Lung (tissue), 12 donors: ENCODE data around the gene NPAS3. TPM values are rescaled to one million over a fixed set of nuclear protein-coding genes. Genes with fewer than 3 reads are reported as not detected.

ENCODE experiments used
- ATAC-seq: fragments of 200-7000 bp; cut with Tn5 transposase; one replicate; pipeline ENCODE4 v1.9.1; 2020; ENCODE audit warnings: moderate number of reproducible peaks; ENCODE audit not compliant: insufficient read depth, low FRiP score
- DNase-seq, 3 donors: peaks; one replicate each; pipeline ENCODE4 v3.0.0-alpha.2; 2013 to 2017
- H3K27ac ChIP-seq, 2 donors: one replicate each; pipeline ENCODE4 v1.5.1; 2013; ENCODE audit warnings: mild to moderate bottlenecking in 2 of 2, moderate library complexity in 2 of 2, control low read depth in 1 of 2, inconsistent platforms in 1 of 2, low read depth in 1 of 2, low read length in 1 of 2
- H3K27me3 ChIP-seq, 3 donors: one replicate each; pipeline ENCODE4 v1.5.1; 2013; ENCODE audit warnings: low read length in 2 of 3; ENCODE audit not compliant: control insufficient read depth in 3 of 3, insufficient read depth in 3 of 3
- H3K36me3 ChIP-seq, 4 donors: one replicate each; pipeline ENCODE4 v1.5.1; 2013; ENCODE audit warnings: low read length in 4 of 4, mild to moderate bottlenecking in 1 of 4, moderate library complexity in 1 of 4; ENCODE audit not compliant: control insufficient read depth in 4 of 4, insufficient read depth in 4 of 4
- H3K4me1 ChIP-seq, 5 donors: one replicate each; pipeline ENCODE4 v1.5.1; 2013; ENCODE audit warnings: low read length in 5 of 5, mild to moderate bottlenecking in 2 of 5, moderate library complexity in 1 of 5; ENCODE audit not compliant: control insufficient read depth in 5 of 5, insufficient read depth in 5 of 5
- H3K4me3 ChIP-seq: one replicate; pipeline ENCODE4 v1.5.1; 2013; ENCODE audit warnings: mild to moderate bottlenecking, control low read depth, moderate library complexity
- H3K9ac ChIP-seq, 2 donors: one replicate each; pipeline ENCODE4 v1.5.1; 2013; ENCODE audit warnings: low read length in 2 of 2, control low read depth in 1 of 2; ENCODE audit not compliant: insufficient read depth in 1 of 2
- H3K9me3 ChIP-seq, 4 donors: one replicate each; pipeline ENCODE4 v1.5.1; 2013; ENCODE audit warnings: low read length in 3 of 4, mild to moderate bottlenecking in 1 of 4, moderate library complexity in 1 of 4; ENCODE audit not compliant: control insufficient read depth in 4 of 4, insufficient read depth in 3 of 4
- CTCF ChIP-seq: IDR thresholded peaks from 2 replicates; pipeline ENCODE4 v1.5.1; 2012; ENCODE audit warnings: mild to moderate bottlenecking; ENCODE audit errors: control extremely low read depth, extremely low read depth
- WGBS, 2 donors: extraction: QIAGEN DNeasy Blood & Tissue Kit; methylation state at CpG; one replicate each; pipeline ENCODE4 v1.1.7; 2013; 5-methylcytosine and 5-hydroxymethylcytosine counted together
- polyA plus RNA-seq, 2 donors: library from polyadenylated mRNA; stranded (reverse); fragments of 200-250 nt; gene quantifications; one replicate each; pipeline ENCODE4 v1.2.1, GENCODE V29; 2013
- total RNA-seq, 2 donors: library from RNA; depleted of rRNA in 1 of 2; stranded (reverse); fragments of >200 nt in 1 of 2; gene quantifications; one replicate each; pipeline ENCODE4 v1.2.1, GENCODE V29; 2014 to 2021
- donor health status: control.
- donor health status: control.
- donor health status: Bipolar disorder and iron deficiency.
- donor health status: healthy.
- donor health status: DM: yes; HTN: yes; CAD: no.

Gene NPAS3
- total and polyA plus RNA-seq, 4 donors: 0.13 to 0.48 (median 0.33) TPM

GRCh38 chr14:33642691-33643244, 704.1 kb downstream of the NPAS3 start:
- peaks cover 0 to 3% (median 0%) of the 10 kb centered on the region in 5 donors for H3K4me1 ChIP-seq
- ATAC-seq (no peak), DNase-seq (no peak)
- TF ChIP-seq CTCF: no peak
- no peak overlapping the region for H3K27ac ChIP-seq
- WGBS, 2 donors: 70 to 88% methylated on average over 4 of the region's 4 CpGs
- H3K9ac ChIP-seq: no peak overlapping the region
- no peak overlapping the region for H3K4me3 ChIP-seq
- H3K27me3 ChIP-seq: peaks cover 0 to 16% (median 7%) of the 10 kb centered on the region in 3 donors
- no peaks in the 10 kb centered on the region for H3K36me3 ChIP-seq
- no peaks in the 10 kb centered on the region for H3K9me3 ChIP-seq

- peaks cover 0 to 14% (median 7%) of the 10 kb centered on the region in 3 donors for H3K27me3 ChIP-seq
- ATAC-seq: no peak
- 89% methylated on average over 5 of the region's 5 CpGs for WGBS, 2 donors
- no peak for DNase-seq
- no peak overlapping the region for H3K27ac ChIP-seq
- H3K9ac ChIP-seq: no peak overlapping the region
- no peak overlapping the region for H3K4me3 ChIP-seq
- H3K9me3 ChIP-seq: no peaks in the 10 kb centered on the region
- peaks cover 0 to 3% (median 0%) of the 10 kb centered on the region in 5 donors for H3K4me1 ChIP-seq
- no peaks in the 10 kb centered on the region for H3K36me3 ChIP-seq
- no peak for TF ChIP-seq CTCF
Observed at GRCh38 chr14:33643426-33644181, 704.9 kb downstream of the NPAS3 start.

GRCh38 chr14:33646692-33647260, 708.1 kb downstream of the NPAS3 start:
- Histone ChIP-seq H3K9me3 (peaks cover 0 to 1% (median 0%) of the 10 kb centered on the region in 4 donors), H3K4me3 (no peak overlapping the region), H3K4me1 (peaks cover 0 to 3% (median 0%) of the 10 kb centered on the region in 5 donors), H3K9ac (no peak overlapping the region), H3K36me3 (no peaks in the 10 kb centered on the region), H3K27me3 (peaks cover 0 to 9% (median 5%) of the 10 kb centered on the region in 3 donors), H3K27ac (no peak overlapping the region)
- TF ChIP-seq CTCF: no peak
- DNase-seq: no peak
- 79 to 92% methylated on average over 2 of the region's 2 CpGs for WGBS, 2 donors
- ATAC-seq: no peak
